Measurements from ENCODE around the gene ANKRD40CL. TPM values are rescaled to one million over a fixed set of nuclear protein-coding genes. Genes with fewer than 3 reads are reported as not detected.
A peak's percentile ranks its signal among the peaks of the same experiment; 100 is the strongest.

ANKRD40CL gene
- total RNA-seq, 1 donor from 2014 or later, result not detected

GRCh38 chr17:50765454-50766221 is 1.7 kb downstream of the ANKRD40CL start:
- Histone ChIP-seq H3K4me1 (no peaks in the 10 kb centered on the region), H3K9ac (no peak overlapping the region), H2AFZ (replicated peaks) (no peak overlapping the region), H4K20me1 (ENCODE audit: low read depth) (no peaks in the 10 kb centered on the region), H3K4me2 (no peak overlapping the region), H3K9me3 (ENCODE audit: low read depth) (no peaks in the 10 kb centered on the region), H3F3A (ENCODE audit: low read depth) (peaks cover 5% of the 10 kb centered on the region), H3K79me2 (ENCODE audit: low read depth) (no peaks in the 10 kb centered on the region), H3K36me3 (no peaks in the 10 kb centered on the region), H3K4me3 (no peak overlapping the region), H3K27me3 (no peaks in the 10 kb centered on the region), H3K27ac (no peak overlapping the region)
- TF ChIP-seq CTCF (IDR thresholded peaks at IDR 0.05), result no peak
- TF ChIP-seq EZH2phosphoT487 (IDR thresholded peaks at IDR 0.05), result no peak
- TF ChIP-seq EZH2 (IDR thresholded peaks at IDR 0.05), result no peak
- H3K36me3 Mint-ChIP-seq, result no peaks in the 10 kb centered on the region
- H3K4me3 Mint-ChIP-seq, result peak overlapping the region; percentile 48
- peaks cover 40% of the 10 kb centered on the region for H3K4me1 Mint-ChIP-seq
- H3K27ac Mint-ChIP-seq, result peak overlapping the region; percentile 81
- DNase-seq (ENCODE audit: low spot score), result no peak
- no peaks in the 10 kb centered on the region for H3K9me3 Mint-ChIP-seq
- H3K27me3 Mint-ChIP-seq (ENCODE audit: insufficient read depth, low read depth), result peaks cover 13% of the 10 kb centered on the region

GRCh38 chr17:50764734-50765149 is 2.6 kb downstream of the ANKRD40CL start:
- H3K36me3 ChIP-seq, result no peaks in the 10 kb centered on the region
- Mint-ChIP-seq H3K27me3 (ENCODE audit: insufficient read depth, low read depth) (peaks cover 13% of the 10 kb centered on the region), H3K9me3 (no peaks in the 10 kb centered on the region), H3K36me3 (no peaks in the 10 kb centered on the region), H3K4me3 (no peak overlapping the region), H3K4me1 (peaks cover 40% of the 10 kb centered on the region), H3K27ac (peak overlapping the region; percentile 10)
- H3K9me3 ChIP-seq (ENCODE audit: low read depth), result no peaks in the 10 kb centered on the region
- H3F3A ChIP-seq (ENCODE audit: low read depth), result peaks cover 5% of the 10 kb centered on the region
- H3K27ac ChIP-seq, result no peak overlapping the region
- H3K9ac ChIP-seq, result no peak overlapping the region
- no peaks in the 10 kb centered on the region for H3K27me3 ChIP-seq
- H2AFZ ChIP-seq (replicated peaks), result no peak overlapping the region
- TF ChIP-seq CTCF (IDR thresholded peaks at IDR 0.05), result no peak
- no peak for TF ChIP-seq EZH2 (IDR thresholded peaks at IDR 0.05)
- TF ChIP-seq EZH2phosphoT487 (IDR thresholded peaks at IDR 0.05), result no peak
- no peaks in the 10 kb centered on the region for H3K79me2 ChIP-seq (ENCODE audit: low read depth)
- DNase-seq (ENCODE audit: low spot score), result no peak
- no peaks in the 10 kb centered on the region for H3K4me1 ChIP-seq
- no peak overlapping the region for H3K4me3 ChIP-seq
- no peaks in the 10 kb centered on the region for H4K20me1 ChIP-seq (ENCODE audit: low read depth)
- no peak overlapping the region for H3K4me2 ChIP-seq

- no peaks in the 10 kb centered on the region for H4K20me1 ChIP-seq (ENCODE audit: low read depth)
- H3K27ac ChIP-seq, result no peak overlapping the region
- Mint-ChIP-seq H3K4me1 (peaks cover 41% of the 10 kb centered on the region), H3K36me3 (no peaks in the 10 kb centered on the region), H3K9me3 (no peaks in the 10 kb centered on the region), H3K27ac (no peak overlapping the region), H3K27me3 (ENCODE audit: insufficient read depth, low read depth) (peaks cover 11% of the 10 kb centered on the region), H3K4me3 (peak overlapping the region; percentile 14)
- no peak overlapping the region for H3K4me2 ChIP-seq
- no peak for TF ChIP-seq CTCF (IDR thresholded peaks at IDR 0.05)
- TF ChIP-seq EZH2 (IDR thresholded peaks at IDR 0.05), result no peak
- TF ChIP-seq EZH2phosphoT487 (IDR thresholded peaks at IDR 0.05), result no peak
- H3K4me1 ChIP-seq, result no peaks in the 10 kb centered on the region
- DNase-seq (ENCODE audit: low spot score), result no peak
- H3K27me3 ChIP-seq, result no peaks in the 10 kb centered on the region
- no peak overlapping the region for H3K9ac ChIP-seq
- H3K36me3 ChIP-seq, result no peaks in the 10 kb centered on the region
- H3K4me3 ChIP-seq, result no peak overlapping the region
- peaks cover 6% of the 10 kb centered on the region for H3F3A ChIP-seq (ENCODE audit: low read depth)
- H3K9me3 ChIP-seq (ENCODE audit: low read depth), result no peaks in the 10 kb centered on the region
- H2AFZ ChIP-seq (replicated peaks), result no peak overlapping the region
- no peaks in the 10 kb centered on the region for H3K79me2 ChIP-seq (ENCODE audit: low read depth)
These were observed 3.4 kb downstream of the ANKRD40CL start for GRCh38 chr17:50763716-50764475.

All from neural progenitor cell (in vitro differentiated cells).